Measurements from ENCODE around the gene POLR2F.

Gene POLR2F

GRCh38 chr22:37930270-37930951, 23.1 kb upstream of the POLR2F start:
- H3K4me3 ChIP-seq (ENCODE audit: low read depth, low read length) = no peak overlapping the region
- TF ChIP-seq CTCF (IDR thresholded peaks at IDR 0.05; ENCODE audit: control insufficient read depth, extremely low read depth, insufficient read depth) = peak; percentile 54
- DNase-seq (ENCODE audit: low read depth) = no peak

GRCh38 chr22:37930952-37931440, 22.5 kb upstream of the POLR2F start:
- no peak for TF ChIP-seq CTCF (IDR thresholded peaks at IDR 0.05; ENCODE audit: control insufficient read depth, extremely low read depth, insufficient read depth)
- H3K4me3 ChIP-seq (ENCODE audit: low read depth, low read length) = no peak overlapping the region
- DNase-seq (ENCODE audit: low read depth) = no peak

GRCh38 chr22:37931893-37932389, 21.6 kb upstream of the POLR2F start:
- TF ChIP-seq CTCF (IDR thresholded peaks at IDR 0.05; ENCODE audit: control insufficient read depth, extremely low read depth, insufficient read depth) = no peak
- H3K4me3 ChIP-seq (ENCODE audit: low read depth, low read length) = no peak overlapping the region
- DNase-seq (ENCODE audit: low read depth) = no peak

GRCh38 chr22:37932401-37932800, 21.1 kb upstream of the POLR2F start:
- DNase-seq (ENCODE audit: low read depth) = no peak
- TF ChIP-seq CTCF (IDR thresholded peaks at IDR 0.05; ENCODE audit: control insufficient read depth, extremely low read depth, insufficient read depth) = no peak
- H3K4me3 ChIP-seq (ENCODE audit: low read depth, low read length) = no peak overlapping the region

- H3K4me3 ChIP-seq (ENCODE audit: low read depth, low read length) = no peak overlapping the region
- no peak for TF ChIP-seq CTCF (IDR thresholded peaks at IDR 0.05; ENCODE audit: control insufficient read depth, extremely low read depth, insufficient read depth)
- no peak for DNase-seq (ENCODE audit: low read depth)
These were observed 20.5 kb upstream of the POLR2F start for GRCh38 chr22:37932821-37933578.

- TF ChIP-seq CTCF (IDR thresholded peaks at IDR 0.05; ENCODE audit: control insufficient read depth, extremely low read depth, insufficient read depth) = peak; percentile 97
- peak; percentile 68 for DNase-seq (ENCODE audit: low read depth)
- H3K4me3 ChIP-seq (ENCODE audit: low read depth, low read length) = no peak overlapping the region
These were observed 19.7 kb upstream of the POLR2F start for GRCh38 chr22:37933711-37934376.
